ENCODE data around the gene MTUS2. TPM values are rescaled to one million over a fixed set of nuclear protein-coding genes. Genes with fewer than 3 reads are reported as not detected.

The MTUS2 gene
- total and polyA plus RNA-seq, 2 of the 8 experiments (the other 6 are each of a cell fraction or from before 2014, with no cell fraction given) = 0.18 to 0.80 TPM

DNA sequence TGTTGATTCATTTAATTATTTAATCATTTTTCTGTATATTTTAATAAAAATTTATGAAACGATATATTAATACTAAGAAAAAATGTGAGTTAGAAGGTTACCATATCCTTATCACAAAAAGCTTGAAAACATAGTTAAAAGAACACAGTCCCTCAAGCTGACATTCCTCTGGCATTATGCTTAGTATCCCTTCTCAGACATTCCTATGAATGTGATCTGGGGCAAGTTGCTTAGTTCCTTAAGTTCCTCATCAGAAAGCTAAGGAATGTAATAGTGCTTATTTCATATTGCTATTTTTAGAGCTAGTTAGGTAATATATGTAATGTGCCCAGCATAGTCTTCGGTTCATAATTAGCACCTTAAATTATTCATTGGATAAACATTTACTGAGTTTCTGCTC is 122.8 kb downstream of the MTUS2 start:
- H3K79me2 ChIP-seq (ENCODE audit: control insufficient read depth in 1 of 2, insufficient read depth in 2 of 2, low read length in 2 of 2) = no peaks in the 10 kb centered on the region
- no peak overlapping the region for H2BK15ac ChIP-seq (ENCODE audit: low read length)
- no peaks in the 10 kb centered on the region for H4K20me1 ChIP-seq (replicated peaks in 1 of 2; ENCODE audit: control insufficient read depth in 1 of 2, insufficient read depth in 2 of 2, low read length in 2 of 2)
- H3K4me1 ChIP-seq (replicated peaks in 1 of 4; ENCODE audit: control insufficient read depth in 3 of 4, insufficient read depth in 4 of 4, low read length in 3 of 4) = no peaks in the 10 kb centered on the region
- DNase-seq (ENCODE audit: low read depth in 1 of 2, low spot score in 2 of 2) = no peak
- no peak overlapping the region for H3K9ac ChIP-seq (replicated peaks in 1 of 4; ENCODE audit: extremely low read depth in 1 of 4, low read depth in 3 of 4, low read length in 3 of 4)
- no peak overlapping the region for H2BK120ac ChIP-seq (replicated peaks; ENCODE audit: low read depth, low read length)
- no peak overlapping the region for H2AFZ ChIP-seq (ENCODE audit: low read length)
- no peak overlapping the region for H3K56ac ChIP-seq (replicated peaks; ENCODE audit: insufficient read length, low read depth, low read length)
- H3K18ac ChIP-seq (ENCODE audit: extremely low read depth, low read length) = no peak overlapping the region
- POLR2A ChIA-PET (ENCODE audit: partially characterized antibody) = no interaction called here
- H3K4me2 ChIP-seq (ENCODE audit: insufficient read depth in 1 of 2, low read depth in 2 of 2, low read length in 2 of 2) = no peak overlapping the region
- no peak overlapping the region for H3K23ac ChIP-seq (ENCODE audit: insufficient read length)
- no peak for FAIRE-seq
- no peak overlapping the region for H3K4me3 ChIP-seq (ENCODE audit: extremely low read depth in 1 of 4, insufficient read depth in 2 of 4, low read depth in 3 of 4, low read length in 4 of 4)
- H4K91ac ChIP-seq (replicated peaks; ENCODE audit: insufficient read length, low read length) = no peak overlapping the region
- H3K14ac ChIP-seq (ENCODE audit: insufficient read length) = no peak overlapping the region
- no peak overlapping the region for H4K8ac ChIP-seq (ENCODE audit: extremely low read depth, insufficient read depth, low read length)
- H3K27ac ChIP-seq (ENCODE audit: low read depth, low read length) = no peak overlapping the region
- no peak overlapping the region for H2BK20ac ChIP-seq (ENCODE audit: low read length)
- CTCF ChIA-PET (ENCODE audit: partially characterized antibody) = interaction anchor here (0.6 kb wide), 1 partner anchor 42 kb away, joined by 3 read pairs; no protein-coding TSS in a partner anchor
- WGBS, 2 experiments (ENCODE audit: extremely low coverage in 1 of 2, insufficient coverage in 1 of 2, insufficient read length in 1 of 2, insufficient replicate concordance in 2 of 2, low coverage in 1 of 2, low lambda C conversion rate in 2 of 2, missing lambda C conversion rate in 1 of 2) = 84% methylated on average over 2 of the region's 2 CpGs; no CpG with 5 or more reads in 1 of the 2 experiments
- H3K36me3 ChIP-seq (ENCODE audit: control insufficient read depth in 2 of 4, insufficient read depth in 4 of 4, low read length in 3 of 4) = no peaks in the 10 kb centered on the region
- H3K9me3 ChIP-seq (ENCODE audit: insufficient read depth in 2 of 2, low read depth in 1 of 2, low read length in 1 of 2) = no peaks in the 10 kb centered on the region
- no peaks in the 10 kb centered on the region for H3K27me3 ChIP-seq (replicated peaks in 1 of 4; ENCODE audit: control insufficient read depth in 3 of 4, extremely low read depth in 1 of 4, insufficient read depth in 3 of 4, low read length in 3 of 4)
- no peak overlapping the region for H3K4ac ChIP-seq (replicated peaks; ENCODE audit: insufficient read length, low read depth, low read length)
- no peaks in the 10 kb centered on the region for H3K79me1 ChIP-seq (ENCODE audit: low read depth, low read length)
- no peak overlapping the region for H2AK5ac ChIP-seq (ENCODE audit: low read depth, low read length)
- no peaks in the 10 kb centered on the region for H3K23me2 ChIP-seq (ENCODE audit: low read depth, low read length)
- H2BK12ac ChIP-seq (ENCODE audit: low read depth, low read length) = no peak overlapping the region
- H2BK5ac ChIP-seq (ENCODE audit: low read depth, low read length) = no peak overlapping the region
- H4K5ac ChIP-seq (ENCODE audit: insufficient read length, low read depth, low read length) = no peak overlapping the region
- TF ChIP-seq SUZ12 (IDR thresholded peaks at IDR 0.05; ENCODE audit: low read length) (no peak), SP1 (IDR thresholded peaks at IDR 0.05; ENCODE audit: low read depth, low read length) (no peak), POLR2AphosphoS5 (IDR thresholded peaks at IDR 0.05; ENCODE audit: low read depth, low read length) (no peak), CHD1 (IDR thresholded peaks at IDR 0.05; ENCODE audit: low read depth, low read length) (no peak), SAP30 (IDR thresholded peaks at IDR 0.05; ENCODE audit: insufficient read depth, insufficient replicate concordance, low read length) (no peak), KDM1A (IDR thresholded peaks at IDR 0.05; ENCODE audit: borderline replicate concordance, low read length) (no peak)
